ENCODE measurements around the gene TICAM2.

DNA sequence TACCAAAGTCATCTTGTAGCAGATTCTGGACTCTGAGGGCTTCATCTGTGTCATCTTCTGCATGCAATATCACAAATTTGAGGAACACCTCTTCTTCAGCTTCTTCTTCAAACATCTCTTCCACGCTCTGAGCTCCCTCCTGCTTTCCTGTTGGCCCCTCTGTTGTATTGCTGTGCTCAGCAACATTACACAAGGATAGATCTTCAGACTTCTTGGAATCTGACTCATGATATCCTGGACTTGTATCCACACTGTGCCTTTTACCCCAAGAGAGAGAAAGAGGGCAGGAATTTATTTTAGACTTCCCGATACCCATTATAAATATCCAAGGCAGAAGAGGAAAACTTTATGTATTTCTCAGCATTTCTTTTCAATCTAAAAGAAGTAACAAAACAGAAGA is 21.3 kb downstream of the TICAM2 start:
- TF ChIP-seq POLR2A (IDR thresholded peaks at IDR 0.05; ENCODE audit: low read length) (no peak), GATA1 (IDR thresholded peaks at IDR 0.05; ENCODE audit: low read depth, low read length) (no peak)

Data from erythroblast (primary cell).